Measurements from ENCODE around the gene GPATCH1.
"Not testable (repeated sequence)": the region's sequence is repeated elsewhere in the genome, so short reads cannot be mapped to it uniquely, and the experiment has no call there.

The GPATCH1 gene

DNA sequence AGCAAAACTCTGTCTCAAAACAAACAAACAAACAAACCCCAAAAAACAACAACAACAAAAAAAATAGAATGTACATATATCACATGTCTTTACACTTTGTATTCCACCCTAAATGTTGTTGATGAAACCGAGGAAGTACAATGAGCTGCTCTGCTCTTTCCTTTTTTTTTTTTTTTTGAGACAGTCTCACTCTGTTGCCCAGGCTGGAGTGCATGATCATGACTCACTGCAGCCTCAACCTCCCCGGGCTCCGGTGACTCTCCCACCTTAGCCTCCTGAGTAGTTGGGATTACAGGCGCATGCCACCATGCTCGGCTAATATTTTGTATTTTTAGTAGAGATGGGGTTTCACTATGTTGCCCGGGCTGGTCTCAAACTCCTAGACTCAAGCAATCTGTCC is 82.5 kb downstream of the GPATCH1 start:
- Histone ChIP-seq H4K20me1 (ENCODE audit: insufficient read depth, low read length, poor library complexity, severe bottlenecking) (no peaks in the 10 kb centered on the region), H3K9me2 (replicated peaks; ENCODE audit: low read depth, low read length) (no peaks in the 10 kb centered on the region), H3K79me2 (ENCODE audit: insufficient read depth, low read length) (no peaks in the 10 kb centered on the region), H3K4me3 (ENCODE audit: low read length, poor library complexity, severe bottlenecking) (no peak overlapping the region), H3F3A (ENCODE audit: low read depth) (peaks cover 6% of the 10 kb centered on the region), H3K4me2 (ENCODE audit: low read depth, low read length, poor library complexity, severe bottlenecking) (no peak overlapping the region), H2AFZ (ENCODE audit: low read length) (no peak overlapping the region), H3K9me3 (ENCODE audit: insufficient read depth, low read depth, low read length) (peaks cover 4% of the 10 kb centered on the region; the same call in 1 of the 2 replicates), H3K4me1 (ENCODE audit: insufficient read depth, low read length, poor library complexity, severe bottlenecking) (peaks cover 17% of the 10 kb centered on the region), H3K9ac (ENCODE audit: low read depth, low read length, poor library complexity, severe bottlenecking) (no peak overlapping the region), H3K27me3 (ENCODE audit: insufficient read depth, low read length, poor library complexity, severe bottlenecking) (no peaks in the 10 kb centered on the region), H3K36me3 (ENCODE audit: insufficient read depth, low read length) (no peaks in the 10 kb centered on the region)
- TF ChIP-seq CTCF (conservative IDR thresholded peaks at IDR 0.05; ENCODE audit: low read length) (no peak), EZH2phosphoT487 (IDR thresholded peaks at IDR 0.05; ENCODE audit: borderline replicate concordance) (no peak)

GRCh38 chr19:33166037-33166436 is 85.1 kb downstream of the GPATCH1 start:
- H3F3A ChIP-seq (ENCODE audit: low read depth); H3K9ac ChIP-seq (ENCODE audit: low read depth, low read length, poor library complexity, severe bottlenecking); H3K4me3 ChIP-seq (ENCODE audit: low read length, poor library complexity, severe bottlenecking): not testable (repeated sequence)

GRCh38 chr19:33167438-33167837 is 86.5 kb downstream of the GPATCH1 start:
- no peaks in the 10 kb centered on the region for H3F3A ChIP-seq (ENCODE audit: low read depth)
- H3K4me2 ChIP-seq (ENCODE audit: low read depth, low read length, poor library complexity, severe bottlenecking): no peak overlapping the region
- TF ChIP-seq CTCF (conservative IDR thresholded peaks at IDR 0.05; ENCODE audit: low read length) (no peak), EZH2phosphoT487 (IDR thresholded peaks at IDR 0.05; ENCODE audit: borderline replicate concordance) (no peak)
- no peaks in the 10 kb centered on the region for H3K79me2 ChIP-seq (ENCODE audit: insufficient read depth, low read length)
- no peak overlapping the region for H3K9ac ChIP-seq (ENCODE audit: low read depth, low read length, poor library complexity, severe bottlenecking)
- H3K4me3 ChIP-seq (ENCODE audit: low read length, poor library complexity, severe bottlenecking): no peak overlapping the region
- no peaks in the 10 kb centered on the region for H3K4me1 ChIP-seq (ENCODE audit: insufficient read depth, low read length, poor library complexity, severe bottlenecking)
- no peak overlapping the region for H2AFZ ChIP-seq (ENCODE audit: low read length)
- no peaks in the 10 kb centered on the region for H3K27me3 ChIP-seq (ENCODE audit: insufficient read depth, low read length, poor library complexity, severe bottlenecking)
- no peaks in the 10 kb centered on the region for H3K9me2 ChIP-seq (replicated peaks; ENCODE audit: low read depth, low read length)
- no peaks in the 10 kb centered on the region for H3K36me3 ChIP-seq (ENCODE audit: insufficient read depth, low read length)
- H4K20me1 ChIP-seq (ENCODE audit: insufficient read depth, low read length, poor library complexity, severe bottlenecking): no peaks in the 10 kb centered on the region
- peaks cover 5% of the 10 kb centered on the region; the same call in 1 of the 2 replicates for H3K9me3 ChIP-seq (ENCODE audit: insufficient read depth, low read depth, low read length)

More at GRCh38 chr19:33166037-33166436, 85.1 kb downstream of the GPATCH1 start:
- not testable (repeated sequence) for H3K9me3 ChIP-seq (ENCODE audit: insufficient read depth, low read depth, low read length); H3K27me3 ChIP-seq (ENCODE audit: insufficient read depth, low read length, poor library complexity, severe bottlenecking); H3K9me2 ChIP-seq (replicated peaks; ENCODE audit: low read depth, low read length); H3K4me2 ChIP-seq (ENCODE audit: low read depth, low read length, poor library complexity, severe bottlenecking); H3K36me3 ChIP-seq (ENCODE audit: insufficient read depth, low read length); H3K79me2 ChIP-seq (ENCODE audit: insufficient read depth, low read length); H3K4me1 ChIP-seq (ENCODE audit: insufficient read depth, low read length, poor library complexity, severe bottlenecking); H4K20me1 ChIP-seq (ENCODE audit: insufficient read depth, low read length, poor library complexity, severe bottlenecking); H2AFZ ChIP-seq (ENCODE audit: low read length)

GRCh38 chr19:33168528-33168927 is 87.5 kb downstream of the GPATCH1 start:
- Histone ChIP-seq H3K79me2 (ENCODE audit: insufficient read depth, low read length) (no peaks in the 10 kb centered on the region), H3K4me3 (ENCODE audit: low read length, poor library complexity, severe bottlenecking) (no peak overlapping the region), H3F3A (ENCODE audit: low read depth) (no peaks in the 10 kb centered on the region), H2AFZ (ENCODE audit: low read length) (no peak overlapping the region), H3K9me3 (ENCODE audit: insufficient read depth, low read depth, low read length) (peaks cover 5% of the 10 kb centered on the region; the same call in 1 of the 2 replicates), H4K20me1 (ENCODE audit: insufficient read depth, low read length, poor library complexity, severe bottlenecking) (no peaks in the 10 kb centered on the region), H3K4me1 (ENCODE audit: insufficient read depth, low read length, poor library complexity, severe bottlenecking) (peaks cover 5% of the 10 kb centered on the region), H3K27me3 (ENCODE audit: insufficient read depth, low read length, poor library complexity, severe bottlenecking) (no peaks in the 10 kb centered on the region), H3K36me3 (ENCODE audit: insufficient read depth, low read length) (no peaks in the 10 kb centered on the region), H3K9ac (ENCODE audit: low read depth, low read length, poor library complexity, severe bottlenecking) (no peak overlapping the region), H3K4me2 (ENCODE audit: low read depth, low read length, poor library complexity, severe bottlenecking) (no peak overlapping the region), H3K9me2 (replicated peaks; ENCODE audit: low read depth, low read length) (no peaks in the 10 kb centered on the region)
- no peak for TF ChIP-seq CTCF (conservative IDR thresholded peaks at IDR 0.05; ENCODE audit: low read length)

Measured in Loucy (cell line).